ENCODE data around the gene C2orf68. TPM values are rescaled to one million over a fixed set of nuclear protein-coding genes. Genes with fewer than 3 reads are reported as not detected.
"Not testable (repeated sequence)": the region's sequence is repeated elsewhere in the genome, so short reads cannot be mapped to it uniquely, and the experiment has no call there.

The C2orf68 gene
- total RNA-seq, 1 donor, result 22.2 TPM

GRCh38 chr2:85566265-85566664, 45.6 kb downstream of the C2orf68 start:
- no peak for DNase-seq (ENCODE audit: low read depth)
- H3K4me3 ChIP-seq (ENCODE audit: low read depth, low read length), result no peak overlapping the region
- no peak for TF ChIP-seq CTCF (IDR thresholded peaks at IDR 0.05; ENCODE audit: insufficient read depth, low read length)

- TF ChIP-seq CTCF (IDR thresholded peaks at IDR 0.05; ENCODE audit: insufficient read depth, low read length), result no peak
- no peak for DNase-seq (ENCODE audit: low read depth)
- H3K4me3 ChIP-seq (ENCODE audit: low read depth, low read length), result no peak overlapping the region
Measured at GRCh38 chr2:85564144-85564563, 47.7 kb downstream of the C2orf68 start.

- TF ChIP-seq CTCF (IDR thresholded peaks at IDR 0.05; ENCODE audit: insufficient read depth, low read length), result no peak
- peak; percentile 88 for DNase-seq (ENCODE audit: low read depth)
Measured at GRCh38 chr2:85561280-85562212, 50.3 kb downstream of the C2orf68 start, which contains the start of gene GGCX. GGCX (minus strand) TSS chr2:85561493; CDS start chr2:85561428, 65 bp downstream.

GRCh38 chr2:85560812-85561279, 51.0 kb downstream of the C2orf68 start:
- no peak for DNase-seq (ENCODE audit: low read depth)
- no peak for TF ChIP-seq CTCF (IDR thresholded peaks at IDR 0.05; ENCODE audit: insufficient read depth, low read length)
- peak overlapping the region; percentile 97 for H3K4me3 ChIP-seq (ENCODE audit: low read depth, low read length)

More at GRCh38 chr2:85561280-85562212, 50.3 kb downstream of the C2orf68 start, which contains the start of gene GGCX:
- H3K4me3 ChIP-seq (ENCODE audit: low read depth, low read length), result peak within 1 kb of the TSS; percentile 97

GRCh38 chr2:85560403-85560726, 51.5 kb downstream of the C2orf68 start:
- DNase-seq (ENCODE audit: low read depth), result not testable (repeated sequence)
- H3K4me3 ChIP-seq (ENCODE audit: low read depth, low read length), result peak overlapping the region; percentile 97

- no peak overlapping the region for H3K4me3 ChIP-seq (ENCODE audit: low read depth, low read length)
- no peak for DNase-seq (ENCODE audit: low read depth)
- no peak for TF ChIP-seq CTCF (IDR thresholded peaks at IDR 0.05; ENCODE audit: insufficient read depth, low read length)
Measured at GRCh38 chr2:85558160-85558559, 53.7 kb downstream of the C2orf68 start.

- H3K4me3 ChIP-seq (ENCODE audit: low read depth, low read length), result no peak overlapping the region
- DNase-seq (ENCODE audit: low read depth), result no peak
- no peak for TF ChIP-seq CTCF (IDR thresholded peaks at IDR 0.05; ENCODE audit: insufficient read depth, low read length)
Measured at GRCh38 chr2:85557130-85557529, 54.7 kb downstream of the C2orf68 start.

Data from fibroblast of the aortic adventitia (primary cell).